Stimulated activated naive CD8-positive, alpha-beta T cell treated with anti-CD3 and anti-CD28 coated beads, Interleukin-15, Interleukin-2, amounts not matched to agents 100 ng/mL and 50 ng/mL, for 24 hours (primary cell): ENCODE results near the gene PIKFYVE.
"Not testable (repeated sequence)": the region's sequence is repeated elsewhere in the genome, so short reads cannot be mapped to it uniquely, and the experiment has no call there.

Source experiments
- H3K27ac Mint-ChIP-seq: one replicate; pipeline ENCODE4 v1.8.0; 2021; ENCODE audit warnings: mild to moderate bottlenecking, mixed read lengths
- H3K27me3 Mint-ChIP-seq: one replicate; pipeline ENCODE4 v1.8.0; 2021; ENCODE audit warnings: mixed read lengths
- H3K36me3 Mint-ChIP-seq: one replicate; pipeline ENCODE4 v1.8.0; 2021; ENCODE audit warnings: low read depth, mixed read lengths
- H3K4me1 Mint-ChIP-seq: one replicate; pipeline ENCODE4 v1.8.0; 2021; ENCODE audit warnings: low read depth, mixed read lengths
- H3K4me3 Mint-ChIP-seq: one replicate; pipeline ENCODE4 v1.8.0; 2021; ENCODE audit warnings: mild to moderate bottlenecking, mixed read lengths
- H3K9me3 Mint-ChIP-seq: one replicate; pipeline ENCODE4 v1.8.0; 2021; ENCODE audit warnings: mixed read lengths

Gene PIKFYVE, protein sequence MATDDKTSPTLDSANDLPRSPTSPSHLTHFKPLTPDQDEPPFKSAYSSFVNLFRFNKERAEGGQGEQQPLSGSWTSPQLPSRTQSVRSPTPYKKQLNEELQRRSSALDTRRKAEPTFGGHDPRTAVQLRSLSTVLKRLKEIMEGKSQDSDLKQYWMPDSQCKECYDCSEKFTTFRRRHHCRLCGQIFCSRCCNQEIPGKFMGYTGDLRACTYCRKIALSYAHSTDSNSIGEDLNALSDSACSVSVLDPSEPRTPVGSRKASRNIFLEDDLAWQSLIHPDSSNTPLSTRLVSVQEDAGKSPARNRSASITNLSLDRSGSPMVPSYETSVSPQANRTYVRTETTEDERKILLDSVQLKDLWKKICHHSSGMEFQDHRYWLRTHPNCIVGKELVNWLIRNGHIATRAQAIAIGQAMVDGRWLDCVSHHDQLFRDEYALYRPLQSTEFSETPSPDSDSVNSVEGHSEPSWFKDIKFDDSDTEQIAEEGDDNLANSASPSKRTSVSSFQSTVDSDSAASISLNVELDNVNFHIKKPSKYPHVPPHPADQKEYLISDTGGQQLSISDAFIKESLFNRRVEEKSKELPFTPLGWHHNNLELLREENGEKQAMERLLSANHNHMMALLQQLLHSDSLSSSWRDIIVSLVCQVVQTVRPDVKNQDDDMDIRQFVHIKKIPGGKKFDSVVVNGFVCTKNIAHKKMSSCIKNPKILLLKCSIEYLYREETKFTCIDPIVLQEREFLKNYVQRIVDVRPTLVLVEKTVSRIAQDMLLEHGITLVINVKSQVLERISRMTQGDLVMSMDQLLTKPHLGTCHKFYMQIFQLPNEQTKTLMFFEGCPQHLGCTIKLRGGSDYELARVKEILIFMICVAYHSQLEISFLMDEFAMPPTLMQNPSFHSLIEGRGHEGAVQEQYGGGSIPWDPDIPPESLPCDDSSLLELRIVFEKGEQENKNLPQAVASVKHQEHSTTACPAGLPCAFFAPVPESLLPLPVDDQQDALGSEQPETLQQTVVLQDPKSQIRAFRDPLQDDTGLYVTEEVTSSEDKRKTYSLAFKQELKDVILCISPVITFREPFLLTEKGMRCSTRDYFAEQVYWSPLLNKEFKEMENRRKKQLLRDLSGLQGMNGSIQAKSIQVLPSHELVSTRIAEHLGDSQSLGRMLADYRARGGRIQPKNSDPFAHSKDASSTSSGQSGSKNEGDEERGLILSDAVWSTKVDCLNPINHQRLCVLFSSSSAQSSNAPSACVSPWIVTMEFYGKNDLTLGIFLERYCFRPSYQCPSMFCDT (N-terminal part only)

DNA sequence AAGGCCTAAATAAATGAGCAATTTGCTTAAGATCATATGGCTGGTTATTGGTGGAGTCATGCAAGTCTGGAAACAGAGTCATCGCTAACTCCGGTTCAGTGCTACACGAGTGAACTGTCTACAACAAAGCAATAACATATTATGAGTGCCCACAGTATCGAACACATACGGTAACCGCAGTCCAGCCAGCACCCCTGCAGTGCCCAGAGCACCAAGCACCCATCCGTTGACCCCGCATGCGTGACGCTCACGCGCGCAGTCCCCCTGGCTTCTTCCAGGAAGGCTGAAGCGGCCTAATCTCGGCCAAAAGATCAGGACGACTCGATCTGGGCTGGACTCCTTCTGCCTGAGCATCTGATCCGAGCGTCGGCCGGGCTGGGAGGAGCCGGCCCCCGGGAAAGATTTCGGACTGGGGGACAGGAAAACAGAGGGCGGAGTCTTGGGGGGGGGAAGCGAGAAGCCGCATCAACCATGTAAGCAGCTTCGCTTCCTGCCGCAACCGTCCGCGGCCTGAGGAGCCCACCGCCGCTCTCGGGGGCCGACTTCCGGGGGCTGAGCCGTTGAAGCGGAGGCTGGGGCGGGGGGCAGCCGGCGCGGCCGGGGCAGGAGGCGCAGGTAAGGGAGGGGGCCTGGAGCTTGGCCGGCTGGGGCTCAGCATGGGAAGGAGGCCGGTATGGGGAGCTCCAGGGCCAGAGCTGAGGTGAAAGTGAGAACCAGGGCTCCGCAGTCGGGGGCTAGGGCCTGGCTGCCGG lies at the start of gene PIKFYVE:
Gene PIKFYVE, plus strand, starts transcription at position 455 of the 752 bp plus-strand sequence. CDS start 5,265 bp downstream, outside the sequence.
- Mint-ChIP-seq H3K27me3 (no peaks in the 10 kb centered on the region), H3K27ac (peak within 1 kb of the TSS; percentile 96), H3K9me3 (no peaks in the 10 kb centered on the region), H3K36me3 (peaks cover 5% of the 10 kb centered on the region), H3K4me1 (peaks cover 46% of the 10 kb centered on the region), H3K4me3 (peak within 1 kb of the TSS; percentile 96)

DNA sequence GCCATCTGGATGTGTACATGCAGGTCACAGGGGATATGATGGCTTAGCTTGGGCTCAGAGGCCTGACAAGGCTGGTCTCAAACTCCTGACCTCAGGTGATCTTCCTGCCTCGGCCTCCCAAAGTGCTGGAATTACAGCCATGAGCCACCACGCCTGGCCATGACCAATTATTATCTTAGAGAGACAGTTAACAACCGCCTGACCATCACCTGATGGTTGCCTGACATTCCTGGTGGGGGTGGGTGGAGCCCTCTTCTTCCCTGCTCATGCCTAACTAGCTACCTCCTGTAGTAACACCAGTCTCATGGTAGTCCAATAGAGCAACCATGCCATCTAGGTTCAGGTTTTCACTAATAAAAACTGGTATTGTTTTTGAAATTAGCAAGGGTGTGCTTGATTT lies 44.2 kb upstream of the PIKFYVE start:
- not testable (repeated sequence) for H3K27ac Mint-ChIP-seq, H3K4me3 Mint-ChIP-seq, H3K36me3 Mint-ChIP-seq, H3K27me3 Mint-ChIP-seq, H3K4me1 Mint-ChIP-seq
- peaks cover 11% of the 10 kb centered on the region for H3K9me3 Mint-ChIP-seq

DNA sequence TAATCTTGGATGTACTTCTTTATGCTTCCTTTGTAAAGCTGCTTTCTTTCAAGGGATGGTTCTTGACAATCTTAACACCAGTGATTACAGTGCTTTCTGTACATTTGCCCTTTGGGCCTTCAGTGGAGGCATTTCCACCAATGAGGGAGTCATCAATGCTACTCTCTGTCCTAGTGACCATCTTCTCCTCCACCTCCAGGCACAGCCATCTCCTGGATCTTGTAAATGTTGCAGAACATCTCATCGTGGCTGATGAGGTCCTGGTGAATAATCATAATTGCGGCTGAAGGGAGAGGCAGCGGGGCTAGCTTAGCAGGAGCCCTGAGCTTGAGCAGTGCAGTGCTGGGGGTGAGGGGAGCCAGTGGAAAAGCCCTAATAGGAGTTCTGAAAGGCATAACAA lies 43.7 kb upstream of the PIKFYVE start:
- no peaks in the 10 kb centered on the region for H3K4me1 Mint-ChIP-seq

DNA sequence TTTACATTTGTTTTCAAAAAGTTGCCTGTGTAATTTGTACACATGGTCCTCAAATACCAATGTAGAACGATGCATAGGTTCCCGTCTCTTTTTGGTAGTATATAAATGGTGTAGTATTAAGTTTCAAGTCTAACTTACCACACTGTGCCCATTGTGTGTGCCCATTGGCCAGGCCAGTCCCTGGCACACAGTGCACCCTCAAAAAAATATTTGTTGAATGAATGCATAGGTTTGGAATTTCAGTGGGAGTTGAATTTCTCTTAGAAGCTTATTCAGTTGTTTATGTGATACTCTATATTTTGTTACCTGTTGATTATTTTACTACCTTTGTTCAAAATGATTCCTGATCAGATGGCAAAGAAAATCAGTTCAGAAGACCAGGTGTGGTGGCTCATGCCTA lies 41.3 kb upstream of the PIKFYVE start:
- no peaks in the 10 kb centered on the region for H3K36me3 Mint-ChIP-seq
- no peaks in the 10 kb centered on the region for H3K27me3 Mint-ChIP-seq
- no peak overlapping the region for H3K27ac Mint-ChIP-seq
- no peaks in the 10 kb centered on the region for H3K4me1 Mint-ChIP-seq
- H3K4me3 Mint-ChIP-seq: no peak overlapping the region
- H3K9me3 Mint-ChIP-seq: peaks cover 8% of the 10 kb centered on the region

More for the DNA sequence above, 43.7 kb upstream of the PIKFYVE start:
- Mint-ChIP-seq H3K27me3 (no peaks in the 10 kb centered on the region), H3K36me3 (no peaks in the 10 kb centered on the region), H3K27ac (no peak overlapping the region), H3K4me3 (no peak overlapping the region), H3K9me3 (peaks cover 11% of the 10 kb centered on the region)

DNA sequence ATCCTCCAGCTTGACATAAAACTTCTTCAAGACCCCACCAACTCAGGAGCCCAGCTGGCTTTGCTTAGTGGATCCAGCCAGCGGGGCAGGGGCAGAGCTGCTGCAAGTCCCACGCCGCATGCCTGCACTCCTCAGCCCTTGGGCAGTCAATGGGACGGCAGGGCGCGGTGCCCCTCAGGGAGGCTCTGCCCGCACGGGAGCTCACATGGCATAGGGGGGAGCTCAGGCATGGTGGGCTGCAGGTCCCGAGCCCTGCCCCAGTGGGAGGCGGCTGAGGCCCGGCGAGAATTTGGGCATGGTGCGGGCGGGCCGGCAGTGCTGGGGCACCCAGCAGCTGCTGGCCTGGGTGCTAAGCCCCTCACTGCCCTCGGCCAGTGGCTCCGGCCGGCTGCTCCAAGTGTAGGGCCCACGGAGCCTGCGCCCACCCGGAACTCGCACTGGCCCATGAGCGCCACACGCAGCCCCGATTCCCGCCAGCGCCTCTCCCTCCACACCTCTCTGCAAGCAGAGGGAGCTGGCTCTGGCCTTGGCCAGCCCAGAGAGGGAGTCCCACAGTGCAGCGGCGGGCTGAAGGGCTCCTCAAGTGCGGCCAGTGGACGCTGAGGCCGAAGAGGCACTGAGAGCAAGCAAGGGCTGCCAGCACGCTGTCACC lies 38.3 kb upstream of the PIKFYVE start:
- Mint-ChIP-seq H3K36me3 (peaks cover 4% of the 10 kb centered on the region), H3K27ac (no peak overlapping the region), H3K4me3 (no peak overlapping the region), H3K9me3 (peaks cover 15% of the 10 kb centered on the region), H3K27me3 (no peaks in the 10 kb centered on the region), H3K4me1 (no peaks in the 10 kb centered on the region)

DNA sequence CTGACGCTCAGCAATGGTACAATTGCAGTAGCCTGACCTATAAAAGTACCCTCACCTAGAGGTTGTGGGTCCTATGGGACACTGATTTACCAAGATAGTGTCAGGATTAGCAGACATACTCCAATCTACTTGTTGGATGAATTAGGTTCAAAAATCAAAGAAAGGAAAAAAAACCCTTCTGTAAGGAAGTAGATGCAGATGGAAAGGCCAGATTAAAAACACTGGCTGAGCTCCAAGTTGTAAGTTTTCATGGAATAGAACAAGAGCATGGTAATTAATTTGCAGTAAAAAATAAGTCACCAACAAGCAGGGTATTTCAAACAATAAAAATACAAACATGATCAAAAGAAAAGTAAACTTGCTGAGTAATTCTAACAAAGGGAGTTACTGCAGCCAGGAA lies 37.6 kb upstream of the PIKFYVE start:
- H3K9me3 Mint-ChIP-seq: peaks cover 15% of the 10 kb centered on the region
- no peaks in the 10 kb centered on the region for H3K4me1 Mint-ChIP-seq
- peaks cover 4% of the 10 kb centered on the region for H3K36me3 Mint-ChIP-seq
- H3K4me3 Mint-ChIP-seq: no peak overlapping the region
- no peak overlapping the region for H3K27ac Mint-ChIP-seq
- no peaks in the 10 kb centered on the region for H3K27me3 Mint-ChIP-seq

DNA sequence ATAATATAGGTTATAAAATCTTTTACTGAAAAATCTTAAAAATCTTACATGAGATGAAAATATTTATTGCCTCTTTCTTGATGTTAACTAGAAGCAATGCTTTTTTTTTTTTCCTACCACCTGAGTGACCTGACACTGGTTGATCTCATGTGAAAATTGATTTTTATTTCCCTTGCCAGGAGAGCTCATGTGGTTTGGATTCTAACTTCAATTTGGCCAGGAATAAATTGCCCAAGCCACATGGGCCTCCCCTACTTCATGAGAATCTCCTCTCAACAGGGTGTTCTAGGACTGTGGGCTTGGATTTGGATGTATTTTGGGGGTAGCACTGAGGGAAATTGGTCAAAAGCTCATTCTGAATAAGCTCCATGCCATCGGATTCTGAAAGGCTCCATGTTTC lies 31.3 kb upstream of the PIKFYVE start:
- Mint-ChIP-seq H3K36me3 (peaks cover 49% of the 10 kb centered on the region), H3K4me3 (no peak overlapping the region), H3K27me3 (no peaks in the 10 kb centered on the region), H3K9me3 (peaks cover 19% of the 10 kb centered on the region), H3K4me1 (no peaks in the 10 kb centered on the region), H3K27ac (no peak overlapping the region)

DNA sequence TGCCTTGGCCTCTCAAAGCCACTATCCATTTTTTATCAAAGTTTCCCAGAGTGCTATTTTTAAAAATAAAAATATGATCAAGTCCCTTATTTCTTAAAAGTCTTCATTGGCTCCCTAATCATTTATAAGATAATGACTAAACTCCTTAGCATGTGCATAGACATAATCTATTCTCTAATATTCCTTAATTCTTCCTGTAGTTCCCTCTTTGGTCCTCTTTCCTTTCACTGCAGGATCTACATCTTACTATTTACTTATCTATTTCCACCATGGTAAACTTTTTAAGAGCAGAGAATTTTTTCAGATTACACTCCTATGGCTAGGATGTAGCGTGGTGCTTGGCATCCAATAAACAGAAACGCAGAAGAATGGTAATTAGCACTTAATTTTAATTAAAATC lies 30.2 kb upstream of the PIKFYVE start:
- H3K9me3 Mint-ChIP-seq: peaks cover 17% of the 10 kb centered on the region
- H3K4me1 Mint-ChIP-seq: no peaks in the 10 kb centered on the region
- no peak overlapping the region for H3K4me3 Mint-ChIP-seq
- H3K27ac Mint-ChIP-seq: no peak overlapping the region
- H3K36me3 Mint-ChIP-seq: peaks cover 56% of the 10 kb centered on the region
- no peaks in the 10 kb centered on the region for H3K27me3 Mint-ChIP-seq

DNA sequence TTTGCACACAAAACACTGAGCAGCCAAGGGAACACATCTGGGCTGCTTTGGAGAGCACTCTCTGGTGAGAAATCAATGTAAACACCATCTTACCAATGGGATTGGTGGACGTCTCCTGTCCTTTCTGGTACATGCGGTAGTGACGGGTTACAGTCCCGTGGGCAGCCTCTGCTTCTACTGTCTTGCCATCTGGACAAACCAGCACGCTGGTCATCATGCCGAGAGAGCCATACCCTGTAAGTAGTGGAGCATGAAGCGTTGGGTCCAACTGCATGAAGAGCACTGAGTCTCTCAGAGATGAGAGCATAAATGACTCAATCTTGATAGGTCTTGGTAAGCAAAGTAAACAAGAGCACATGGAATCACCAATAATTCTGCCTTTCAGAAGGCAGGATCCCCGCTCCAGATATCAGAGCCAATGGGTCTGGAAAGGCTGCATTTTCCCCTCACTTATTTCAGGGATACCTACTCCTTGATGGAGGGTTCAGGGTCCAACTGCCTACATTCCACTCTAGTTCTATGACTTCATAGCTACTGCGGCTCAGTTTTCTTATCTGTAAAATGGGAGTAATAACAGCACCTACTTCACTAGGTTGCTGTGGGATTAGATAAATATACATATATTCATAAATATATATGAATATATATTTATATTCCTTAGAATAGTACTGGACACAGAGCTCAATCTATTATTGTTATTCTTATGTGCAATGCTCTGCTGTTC lies 26.1 kb upstream of the PIKFYVE start:
- H3K36me3 Mint-ChIP-seq: peaks cover 67% of the 10 kb centered on the region
- no peak overlapping the region for H3K27ac Mint-ChIP-seq
- no peak overlapping the region for H3K4me3 Mint-ChIP-seq
- peaks cover 4% of the 10 kb centered on the region for H3K9me3 Mint-ChIP-seq
- H3K4me1 Mint-ChIP-seq: no peaks in the 10 kb centered on the region
- H3K27me3 Mint-ChIP-seq: no peaks in the 10 kb centered on the region

DNA sequence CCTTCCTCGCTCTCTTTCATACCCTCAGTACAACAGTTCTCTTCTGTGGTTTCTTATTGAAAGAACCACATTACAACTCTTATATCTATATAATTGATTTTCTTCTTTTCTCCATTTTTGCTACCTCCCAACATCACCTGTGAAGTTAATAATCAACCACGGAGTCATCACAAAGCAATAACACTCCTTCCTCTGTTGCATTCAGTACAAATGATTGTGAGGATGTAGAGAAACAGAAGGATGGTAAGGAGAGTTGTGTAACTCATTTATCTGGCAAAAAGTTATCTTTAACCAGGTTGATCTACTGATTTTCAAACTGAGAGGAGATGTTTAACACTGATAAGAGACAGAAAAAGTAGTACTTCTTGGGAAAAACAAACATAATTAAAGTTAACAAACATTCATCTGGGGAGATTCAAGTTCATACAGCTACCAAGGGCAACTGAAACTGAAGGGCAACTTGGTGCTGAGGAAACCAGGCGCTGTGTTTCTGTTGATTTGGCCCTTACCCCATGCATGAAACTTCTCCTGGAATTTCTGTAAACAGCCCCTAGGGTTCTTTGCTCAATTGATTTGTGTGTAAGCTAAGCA lies 25.3 kb upstream of the PIKFYVE start:
- no peaks in the 10 kb centered on the region for H3K9me3 Mint-ChIP-seq
- H3K4me1 Mint-ChIP-seq: no peaks in the 10 kb centered on the region
- peaks cover 59% of the 10 kb centered on the region for H3K36me3 Mint-ChIP-seq
- no peak overlapping the region for H3K4me3 Mint-ChIP-seq
- H3K27ac Mint-ChIP-seq: no peak overlapping the region
- H3K27me3 Mint-ChIP-seq: no peaks in the 10 kb centered on the region

DNA sequence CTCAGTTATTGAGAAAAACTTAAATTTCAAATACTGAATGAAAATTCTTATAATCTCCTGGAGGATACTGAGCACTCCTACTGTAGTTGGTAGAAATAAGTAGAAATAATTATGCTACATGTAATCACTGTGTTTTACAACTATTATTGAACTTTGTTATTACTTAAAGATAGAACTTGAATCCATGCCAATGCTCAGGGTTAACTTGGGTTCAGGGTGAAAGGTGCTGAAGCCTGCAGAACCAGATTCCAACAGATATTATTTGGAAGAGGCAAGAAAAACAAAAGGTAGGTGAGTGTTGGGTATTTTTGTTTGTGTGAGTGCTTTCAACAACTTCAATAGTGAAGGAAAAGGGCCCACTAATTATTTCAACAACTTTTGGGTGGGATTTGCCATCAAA lies 21.6 kb upstream of the PIKFYVE start:
- Mint-ChIP-seq H3K27ac (no peak overlapping the region), H3K36me3 (peaks cover 46% of the 10 kb centered on the region), H3K9me3 (no peaks in the 10 kb centered on the region), H3K27me3 (no peaks in the 10 kb centered on the region), H3K4me1 (no peaks in the 10 kb centered on the region), H3K4me3 (no peak overlapping the region)

DNA sequence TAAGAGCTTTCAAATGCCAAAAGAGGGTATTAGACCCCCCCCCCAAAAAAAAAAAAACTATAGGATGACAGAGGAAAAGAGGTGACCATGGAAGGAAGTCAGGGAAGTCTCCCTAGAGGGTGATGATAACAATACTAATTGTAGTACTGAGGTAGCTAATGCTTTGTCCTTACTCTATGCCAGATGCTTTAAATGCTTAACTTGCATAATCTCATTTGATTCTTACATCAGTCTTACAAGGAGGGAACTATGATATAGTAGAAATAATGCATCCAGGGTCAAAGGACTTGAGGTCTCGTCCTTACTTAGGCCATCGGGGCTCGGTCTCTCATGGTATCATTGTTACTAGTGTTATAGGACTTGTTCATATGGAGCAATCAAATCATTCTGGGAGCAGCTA lies 20.3 kb upstream of the PIKFYVE start:
- Mint-ChIP-seq H3K27me3 (no peaks in the 10 kb centered on the region), H3K27ac (no peak overlapping the region), H3K4me3 (no peak overlapping the region), H3K36me3 (peaks cover 48% of the 10 kb centered on the region), H3K4me1 (peaks cover 5% of the 10 kb centered on the region), H3K9me3 (no peaks in the 10 kb centered on the region)

DNA sequence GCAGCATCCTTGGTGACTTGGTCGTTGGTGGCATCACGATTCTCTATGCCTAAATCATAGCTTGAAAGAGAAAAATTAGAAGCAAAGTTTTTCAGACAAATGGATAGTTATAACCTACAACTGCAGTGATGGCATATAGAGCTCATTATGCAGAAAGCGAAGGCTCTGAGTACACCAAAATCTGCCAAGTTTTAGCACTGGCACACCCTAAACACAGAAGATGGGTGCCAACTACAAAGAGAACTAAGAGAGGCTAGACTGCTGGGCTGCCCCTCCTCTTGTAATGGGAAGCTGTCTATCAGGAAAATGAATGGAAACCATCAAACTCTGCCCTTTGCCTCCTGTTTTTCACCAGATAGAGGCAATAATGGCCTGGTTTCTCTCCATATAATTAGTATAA lies 17.5 kb upstream of the PIKFYVE start:
- Mint-ChIP-seq H3K4me1 (peaks cover 20% of the 10 kb centered on the region), H3K9me3 (no peaks in the 10 kb centered on the region), H3K27me3 (no peaks in the 10 kb centered on the region), H3K36me3 (peaks cover 33% of the 10 kb centered on the region), H3K4me3 (no peak overlapping the region), H3K27ac (no peak overlapping the region)
